Left ventricle myocardium inferior (tissue), 1 donor: ENCODE measurements around the gene BIRC3. TPM values are rescaled to one million over a fixed set of nuclear protein-coding genes. Genes with fewer than 3 reads are reported as not detected.
"Not testable (repeated sequence)": the region's sequence is repeated elsewhere in the genome, so short reads cannot be mapped to it uniquely, and the experiment has no call there.

Experiments
- DNase-seq: peaks from one replicate; pipeline ENCODE4 v3.0.0-alpha.2; 2020
- H3K27ac ChIP-seq: fragments of 200-600 bp; replicated peaks from 2 replicates; pipeline ENCODE4 v1.8.0; 2021
- H3K27me3 ChIP-seq: fragments of 200-600 bp; 2 replicates; pipeline ENCODE4 v1.8.0; 2021; ENCODE audit warnings: low read depth
- H3K36me3 ChIP-seq: fragments of 200-600 bp; 2 replicates; pipeline ENCODE4 v1.8.0; 2021
- H3K4me1 ChIP-seq: fragments of 200-600 bp; 2 replicates; pipeline ENCODE4 v1.8.0; 2021
- H3K4me3 ChIP-seq: fragments of 200-600 bp; 2 replicates; pipeline ENCODE4 v1.8.0; 2021; ENCODE audit warnings: mild to moderate bottlenecking, moderate library complexity
- H3K9me3 ChIP-seq: fragments of 200-600 bp; replicated peaks from 2 replicates; pipeline ENCODE4 v1.8.0; 2021
- CTCF ChIP-seq: fragments of 200-600 bp; IDR thresholded peaks from 2 replicates; pipeline ENCODE4 v1.8.0; 2021; ENCODE audit warnings: antibody characterized with exemption, mild to moderate bottlenecking, borderline replicate concordance
- intact Hi-C: fragments of 100-400 bp; cut with micrococcal nuclease; formaldehyde crosslinking; loops from one replicate; pipeline ENCODE4 v1.11.0; 2022
- total RNA-seq: library from RNA; stranded (reverse); fragmentation: NEBNext Ultra II Directional; extraction: Animal tissue kit (Norgen Biotek cat#: 25700); gene quantifications from one replicate; pipeline ENCODE4 v1.2.1, GENCODE V29; 2021
- donor health status: DM: no; HTN: yes; CAD: no; lungs with severe emphysema.

The BIRC3 gene
- total RNA-seq, 1 donor from 2014 or later = 8.1 TPM

GRCh38 chr11:102295045-102295444, 22.2 kb upstream of the BIRC3 start:
- peaks cover 3% of the 10 kb centered on the region for H3K9me3 ChIP-seq

GRCh38 chr11:102296757-102297156, 20.5 kb upstream of the BIRC3 start:
- intact Hi-C loops, H3K27ac ChIP-seq, H3K4me1 ChIP-seq, DNase-seq, H3K9me3 ChIP-seq, H3K27me3 ChIP-seq, H3K36me3 ChIP-seq, H3K4me3 ChIP-seq: not testable (repeated sequence)

More at GRCh38 chr11:102295045-102295444, 22.2 kb upstream of the BIRC3 start:
- DNase-seq = no peak
- H3K36me3 ChIP-seq = no peaks in the 10 kb centered on the region
- no peak overlapping the region for H3K27ac ChIP-seq
- no peak overlapping the region for H3K4me3 ChIP-seq
- H3K27me3 ChIP-seq = no peaks in the 10 kb centered on the region
- intact Hi-C loops = no loop called here
- no peak for TF ChIP-seq CTCF
- peaks cover 6% of the 10 kb centered on the region for H3K4me1 ChIP-seq

- H3K27ac ChIP-seq, H3K36me3 ChIP-seq, H3K4me3 ChIP-seq, DNase-seq, H3K4me1 ChIP-seq, H3K27me3 ChIP-seq, intact Hi-C loops: not testable (repeated sequence)
- H3K9me3 ChIP-seq = peaks cover 19% of the 10 kb centered on the region
Measured at GRCh38 chr11:102300837-102301236, 16.4 kb upstream of the BIRC3 start.

GRCh38 chr11:102302241-102302640, 15.0 kb upstream of the BIRC3 start:
- H3K9me3 ChIP-seq = peaks cover 16% of the 10 kb centered on the region
- H3K36me3 ChIP-seq = no peaks in the 10 kb centered on the region
- no peaks in the 10 kb centered on the region for H3K27me3 ChIP-seq
- no peak overlapping the region for H3K27ac ChIP-seq
- TF ChIP-seq CTCF = no peak
- peaks cover 6% of the 10 kb centered on the region for H3K4me1 ChIP-seq
- no peak for DNase-seq
- no peak overlapping the region for H3K4me3 ChIP-seq
- intact Hi-C loops = no loop called here

- DNase-seq = no peak
- no peak overlapping the region for H3K4me3 ChIP-seq
- peaks cover 7% of the 10 kb centered on the region for H3K4me1 ChIP-seq
- H3K36me3 ChIP-seq = no peaks in the 10 kb centered on the region
- intact Hi-C loops = no loop called here
- no peak overlapping the region for H3K27ac ChIP-seq
- no peak for TF ChIP-seq CTCF
- no peaks in the 10 kb centered on the region for H3K27me3 ChIP-seq
- H3K9me3 ChIP-seq = peaks cover 16% of the 10 kb centered on the region
Measured at GRCh38 chr11:102304686-102305085, 12.6 kb upstream of the BIRC3 start.

- no peak overlapping the region for H3K27ac ChIP-seq
- intact Hi-C loops = no loop called here
- H3K36me3 ChIP-seq = no peaks in the 10 kb centered on the region
- peaks cover 7% of the 10 kb centered on the region for H3K4me1 ChIP-seq
- TF ChIP-seq CTCF = no peak
- H3K9me3 ChIP-seq = peaks cover 16% of the 10 kb centered on the region
- H3K4me3 ChIP-seq = no peak overlapping the region
- no peak for DNase-seq
- no peaks in the 10 kb centered on the region for H3K27me3 ChIP-seq
Measured at GRCh38 chr11:102305352-102306047, 11.8 kb upstream of the BIRC3 start.
